Kidney (tissue), 14 donors: ENCODE data around the gene DVL1. TPM values are rescaled to one million over a fixed set of nuclear protein-coding genes. Genes with fewer than 3 reads are reported as not detected.

Experiments
- DNase-seq, 5 donors: peaks; one replicate each; pipeline ENCODE4 v3.0.0-alpha.2; 2013 to 2020
- FAIRE-seq: peaks from 2 replicates; lab custom pipeline; 2012; peaks lifted over from hg19 to GRCh38; lab: Jason Lieb, UNC
- H3K27ac ChIP-seq, 2 donors: one replicate each; pipeline ENCODE4 v1.7.0; 2013; ENCODE audit warnings: low read depth in 2 of 2, low read length in 2 of 2, inconsistent platforms in 1 of 2
- H3K27me3 ChIP-seq: one replicate; pipeline ENCODE4 v1.7.1; 2013; ENCODE audit warnings: low read length, inconsistent platforms; ENCODE audit not compliant: control insufficient read depth, insufficient read depth
- H3K36me3 ChIP-seq, 3 donors: one replicate each; pipeline versions ENCODE4 v1.7.0 to v1.7.1; 2013; ENCODE audit warnings: low read length in 3 of 3, control low read depth in 1 of 3, inconsistent platforms in 1 of 3; ENCODE audit not compliant: insufficient read depth in 3 of 3, control insufficient read depth in 2 of 3
- H3K4me1 ChIP-seq, 3 donors: one replicate each; pipeline versions ENCODE4 v1.7.0 to v1.7.1; 2013; ENCODE audit warnings: low read length in 3 of 3, inconsistent platforms in 1 of 3, low read depth in 1 of 3; ENCODE audit not compliant: control insufficient read depth in 2 of 3, insufficient read depth in 2 of 3
- H3K4me3 ChIP-seq, 3 donors: one replicate each; pipeline versions ENCODE4 v1.7.0 to v1.8.1; 2013; ENCODE audit warnings: low read length in 3 of 3, control low read depth in 1 of 3, inconsistent platforms in 1 of 3
- H3K9ac ChIP-seq, 3 donors: one replicate each; pipeline versions ENCODE4 v1.7.0 to v1.7.1; 2013; ENCODE audit warnings: low read length in 3 of 3, control low read depth in 1 of 3, inconsistent platforms in 1 of 3
- H3K9me3 ChIP-seq, 3 donors: one replicate each; pipeline versions ENCODE4 v1.7.0 to v1.7.1; 2013; ENCODE audit warnings: low read length in 3 of 3, control low read depth in 1 of 3, inconsistent platforms in 1 of 3; ENCODE audit not compliant: control insufficient read depth in 2 of 3, insufficient read depth in 1 of 3
- CTCF ChIP-seq: IDR thresholded peaks from 3 replicates; pipeline ENCODE4 v1.5.1; 2012; ENCODE audit warnings: mild to moderate bottlenecking, moderate library complexity, borderline replicate concordance; ENCODE audit not compliant: insufficient read depth; ENCODE audit errors: extremely low read depth
- intact Hi-C: fragments of 100-400 bp; cut with DNase I; formaldehyde crosslinking; loops from one replicate; pipeline ENCODE4 v1.11.1; 2022
- polyA plus RNA-seq: library from polyadenylated mRNA; stranded (reverse); fragments of 350-450 nt; fragmentation: Illumina TruSeq; extraction: RNeasy Lipid Tissue Mini Kit (QIAGEN cat#74804); gene quantifications from one replicate; pipeline ENCODE4 v1.2.3, GENCODE V29; 2014; ENCODE audit warnings: low read depth, low replicate concordance; ENCODE audit not compliant: insufficient read depth
- total RNA-seq: library from RNA; stranded (reverse); fragmentation: NEBNext Ultra II Directional; extraction: Animal tissue kit (Norgen Biotek cat#: 25700); gene quantifications from one replicate; pipeline ENCODE4 v1.2.1, GENCODE V29; 2021
- donor health status: control.
- donor health status: control.
- donor health status: control.
- donor health status: control.
- donor health status: control.
- donor health status: DM: yes; HTN: yes; CAD: no.
- donor health status: Normal renal cell carcinoma (clear cell type).

Gene DVL1
- total and polyA plus RNA-seq, 2 donors from 2014 or later: 32.5 to 55.0 TPM

- no peak overlapping the region for H3K9ac ChIP-seq
- H3K4me1 ChIP-seq: peaks cover 0 to 20% (median 11%) of the 10 kb centered on the region in 3 donors
- H3K27ac ChIP-seq: no peak overlapping the region
- no peak for TF ChIP-seq CTCF
- no peaks in the 10 kb centered on the region for H3K9me3 ChIP-seq
- no peak for DNase-seq
- peaks cover 0 to 2% (median 0%) of the 10 kb centered on the region in 3 donors for H3K36me3 ChIP-seq
- H3K4me3 ChIP-seq: no peak overlapping the region
- no peaks in the 10 kb centered on the region for H3K27me3 ChIP-seq
- no peak for FAIRE-seq
- intact Hi-C loops: no loop called here
Measured at GRCh38 chr1:1322952-1323351, 26.3 kb downstream of the DVL1 start.

- Histone ChIP-seq H3K4me3 (no peak overlapping the region), H3K9me3 (no peaks in the 10 kb centered on the region), H3K27me3 (no peaks in the 10 kb centered on the region), H3K4me1 (peaks cover 0 to 20% (median 11%) of the 10 kb centered on the region in 3 donors), H3K27ac (no peak overlapping the region), H3K9ac (no peak overlapping the region), H3K36me3 (peaks cover 0 to 2% (median 0%) of the 10 kb centered on the region in 3 donors)
- TF ChIP-seq CTCF: no peak
- DNase-seq (no peak), FAIRE-seq (no peak)
- intact Hi-C loops: no loop called here
Measured at GRCh38 chr1:1322418-1322817, 26.8 kb downstream of the DVL1 start.

- FAIRE-seq (no peak), DNase-seq (no peak)
- no peak for TF ChIP-seq CTCF
- Histone ChIP-seq H3K9me3 (no peaks in the 10 kb centered on the region), H3K4me3 (no peak overlapping the region), H3K27ac (no peak overlapping the region), H3K36me3 (no peaks in the 10 kb centered on the region), H3K4me1 (peaks cover 0 to 17% (median 11%) of the 10 kb centered on the region in 3 donors), H3K27me3 (no peaks in the 10 kb centered on the region), H3K9ac (no peak overlapping the region)
- intact Hi-C loops: no loop called here
Measured at GRCh38 chr1:1321477-1321876, 27.7 kb downstream of the DVL1 start.
